Adipocyte (in vitro differentiated cells): ENCODE results near the gene IRS1.

Experiments used
- DNase-seq: peaks from one replicate; pipeline ENCODE4 v3.0.0-alpha.2; 2015; ENCODE audit warnings: low read depth
- H3K27me3 ChIP-seq: replicated peaks from 2 replicates; pipeline ENCODE4 v1.7.0; 2013; ENCODE audit warnings: mild to moderate bottlenecking, low read length, moderate library complexity; ENCODE audit not compliant: control insufficient read depth, insufficient read depth
- H3K36me3 ChIP-seq: 2 replicates; pipeline ENCODE4 v1.7.0; 2013; ENCODE audit warnings: low read length, mild to moderate bottlenecking, moderate library complexity; ENCODE audit not compliant: control insufficient read depth, insufficient read depth, severe bottlenecking
- H3K4me1 ChIP-seq: 2 replicates; pipeline ENCODE4 v1.7.0; 2013; ENCODE audit warnings: mild to moderate bottlenecking, low read length, moderate library complexity; ENCODE audit not compliant: control insufficient read depth, insufficient read depth
- H3K4me3 ChIP-seq: 2 replicates; pipeline ENCODE4 v1.7.0; 2013; ENCODE audit warnings: mild to moderate bottlenecking, low read length, moderate library complexity
- H3K9ac ChIP-seq: 2 replicates; pipeline ENCODE4 v1.7.0; 2013; ENCODE audit warnings: mild to moderate bottlenecking, low read length, moderate library complexity
- H3K9me3 ChIP-seq: 2 replicates; pipeline ENCODE4 v1.7.0; 2013; ENCODE audit warnings: mild to moderate bottlenecking, low read length, moderate library complexity; ENCODE audit not compliant: control insufficient read depth

IRS1 gene

DNA sequence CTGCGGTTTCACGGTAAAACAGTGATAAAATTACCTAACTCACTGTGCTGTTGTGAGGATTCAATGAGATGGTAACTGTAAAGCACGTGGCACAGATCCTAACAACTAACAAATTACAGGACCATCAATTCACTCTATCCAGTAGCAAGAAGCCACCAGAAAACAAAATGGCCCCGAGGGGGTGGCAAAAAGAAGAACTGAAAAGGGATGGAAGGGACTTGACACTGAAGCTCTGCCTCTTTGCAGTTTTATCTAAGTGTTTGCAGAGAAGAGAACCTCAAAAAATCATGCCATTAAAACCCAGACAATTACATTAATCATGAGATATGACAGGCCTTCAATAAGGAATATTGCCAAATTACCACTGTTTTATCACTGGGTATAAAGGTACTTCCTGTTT lies 46.7 kb downstream of the IRS1 start:
- Histone ChIP-seq H3K9me3 (no peaks in the 10 kb centered on the region), H3K36me3 (peaks cover 3% of the 10 kb centered on the region), H3K9ac (no peak overlapping the region), H3K4me1 (peaks cover 18% of the 10 kb centered on the region), H3K27me3 (no peaks in the 10 kb centered on the region), H3K4me3 (no peak overlapping the region)
- DNase-seq: no peak

DNA sequence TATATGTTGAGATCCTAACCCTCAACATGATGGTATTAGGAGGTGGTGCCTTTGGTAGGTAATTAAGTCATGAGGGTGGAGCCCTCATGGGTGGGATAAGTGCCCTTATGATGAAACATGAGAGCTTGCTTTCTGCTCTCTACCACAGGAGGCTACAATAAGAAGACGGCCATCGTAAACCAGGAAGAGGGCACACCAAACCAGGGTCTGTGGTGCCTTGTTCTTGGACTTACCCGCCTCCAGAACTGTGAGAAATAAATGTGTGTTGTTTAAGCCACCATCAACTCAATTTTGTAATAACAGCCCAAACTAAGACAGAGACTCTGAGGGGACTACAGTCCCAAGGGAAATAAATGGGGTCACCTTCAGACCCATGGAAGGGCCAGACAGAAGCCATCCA lies 52.3 kb downstream of the IRS1 start:
- H3K9me3 ChIP-seq: no peaks in the 10 kb centered on the region
- H3K4me3 ChIP-seq: no peak overlapping the region
- no peaks in the 10 kb centered on the region for H3K27me3 ChIP-seq
- H3K36me3 ChIP-seq: peaks cover 9% of the 10 kb centered on the region
- H3K4me1 ChIP-seq: peaks cover 23% of the 10 kb centered on the region
- no peak for DNase-seq
- no peak overlapping the region for H3K9ac ChIP-seq

DNA sequence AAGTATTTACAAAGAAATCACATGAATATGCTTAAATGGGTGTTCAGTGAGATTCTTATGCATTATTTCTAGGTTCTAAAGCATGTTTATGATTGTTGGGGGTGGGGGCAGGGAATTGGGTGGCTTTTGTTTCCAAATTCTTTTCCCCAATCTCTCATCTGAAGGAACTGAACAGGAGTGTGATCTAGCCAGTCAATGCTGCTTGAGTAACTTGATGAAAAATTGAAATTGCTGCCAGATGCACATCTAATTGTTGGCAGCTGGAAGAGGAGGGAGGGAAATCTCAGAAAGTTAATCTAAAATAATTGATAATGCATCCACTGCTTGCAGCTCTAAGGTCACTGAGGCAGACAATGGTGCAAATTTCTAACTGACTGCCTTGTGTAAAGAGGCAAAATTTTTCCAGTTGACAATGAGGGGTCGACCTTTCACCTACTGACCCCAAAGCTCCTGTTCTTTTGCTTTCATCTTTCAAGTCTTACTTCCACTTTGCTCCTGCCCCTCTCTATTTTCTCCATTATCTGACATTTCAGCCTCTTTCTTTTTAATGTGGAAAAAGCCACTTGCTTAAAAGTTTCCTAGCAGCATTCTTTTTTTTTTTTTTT lies 53.3 kb downstream of the IRS1 start:
- peaks cover 32% of the 10 kb centered on the region for H3K4me1 ChIP-seq
- no peaks in the 10 kb centered on the region for H3K9me3 ChIP-seq
- H3K9ac ChIP-seq: no peak overlapping the region
- peaks cover 9% of the 10 kb centered on the region for H3K36me3 ChIP-seq
- H3K4me3 ChIP-seq: no peak overlapping the region
- DNase-seq: peak; percentile 35
- no peaks in the 10 kb centered on the region for H3K27me3 ChIP-seq

DNA sequence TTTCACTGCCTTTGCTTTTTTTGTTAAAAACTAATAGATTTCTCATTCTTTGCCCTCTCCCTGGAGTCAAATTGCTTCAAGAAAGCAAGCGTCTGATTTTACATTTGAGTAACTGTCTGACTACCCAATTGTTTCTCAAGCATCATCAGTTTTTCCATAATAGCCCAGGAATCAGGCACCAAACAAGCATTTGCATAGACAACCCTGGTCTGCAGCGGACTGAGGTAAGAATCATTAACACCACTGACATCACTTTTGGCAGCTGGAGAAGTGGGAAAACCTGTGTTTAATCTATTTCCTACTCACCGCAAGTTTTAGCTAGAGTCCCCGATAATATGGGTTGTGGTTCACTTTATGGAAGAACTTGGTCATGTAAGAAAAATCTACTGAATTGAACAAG lies 55.7 kb downstream of the IRS1 start:
- no peaks in the 10 kb centered on the region for H3K27me3 ChIP-seq
- H3K4me3 ChIP-seq: no peak overlapping the region
- H3K9me3 ChIP-seq: no peaks in the 10 kb centered on the region
- no peak overlapping the region for H3K9ac ChIP-seq
- H3K36me3 ChIP-seq: peaks cover 6% of the 10 kb centered on the region
- peaks cover 51% of the 10 kb centered on the region for H3K4me1 ChIP-seq
- DNase-seq: no peak

DNA sequence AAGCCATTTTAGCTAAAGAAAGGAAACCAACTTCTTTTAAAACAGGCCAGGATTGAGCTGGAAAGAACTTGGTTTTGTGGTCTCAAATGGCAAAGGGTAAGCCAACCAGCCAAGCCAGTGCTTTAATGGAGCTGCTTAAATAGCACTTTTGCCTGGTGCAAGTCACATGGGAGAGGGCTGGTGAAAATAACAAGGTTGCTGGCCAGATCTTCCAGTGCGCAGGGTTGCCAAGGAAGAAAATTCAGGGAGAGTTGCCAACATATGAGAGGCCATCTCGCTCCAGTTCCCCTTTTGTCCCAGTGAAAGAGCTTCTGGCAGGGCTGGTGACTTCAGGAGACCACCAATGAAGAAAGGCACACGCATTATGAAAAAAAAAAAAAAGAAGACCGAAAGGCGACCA lies 57.3 kb downstream of the IRS1 start:
- peak overlapping the region; percentile 45 for H3K4me3 ChIP-seq
- peak overlapping the region; percentile 37 for H3K9ac ChIP-seq
- H3K27me3 ChIP-seq: no peaks in the 10 kb centered on the region
- no peaks in the 10 kb centered on the region for H3K9me3 ChIP-seq
- no peak for DNase-seq
- peaks cover 55% of the 10 kb centered on the region for H3K4me1 ChIP-seq
- H3K36me3 ChIP-seq: peaks cover 4% of the 10 kb centered on the region

DNA sequence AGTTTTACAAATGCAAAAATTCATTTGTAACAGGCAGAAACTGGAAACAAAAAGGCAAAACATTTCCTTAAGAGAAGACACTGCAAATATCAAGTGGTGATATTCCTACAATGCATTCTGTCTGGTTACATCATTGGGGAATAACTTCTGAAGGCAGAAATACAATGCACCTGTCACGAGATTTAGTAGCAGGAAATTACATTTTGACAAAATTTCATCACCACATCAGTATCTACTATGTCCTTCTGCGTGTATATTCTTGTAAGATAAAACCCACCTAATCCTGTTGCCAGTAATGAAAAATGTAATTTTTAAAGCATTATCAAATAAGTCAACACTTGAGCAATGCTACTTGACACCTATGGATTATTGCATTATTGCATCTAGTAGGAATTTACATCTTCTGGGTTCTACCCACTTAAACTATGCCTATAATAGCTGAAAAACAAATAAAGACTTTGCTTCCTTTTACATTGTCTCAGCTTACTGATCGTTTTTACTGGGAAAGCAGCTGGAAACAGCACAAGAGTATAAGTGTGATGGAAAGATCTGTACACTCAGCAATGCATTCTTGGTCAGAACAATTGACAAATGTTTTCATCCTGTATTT lies 59.5 kb downstream of the IRS1 start:
- peaks cover 47% of the 10 kb centered on the region for H3K4me1 ChIP-seq
- H3K4me3 ChIP-seq: no peak overlapping the region
- H3K9me3 ChIP-seq: no peaks in the 10 kb centered on the region
- H3K27me3 ChIP-seq: no peaks in the 10 kb centered on the region
- DNase-seq: no peak
- H3K36me3 ChIP-seq: peaks cover 12% of the 10 kb centered on the region
- H3K9ac ChIP-seq: no peak overlapping the region

DNA sequence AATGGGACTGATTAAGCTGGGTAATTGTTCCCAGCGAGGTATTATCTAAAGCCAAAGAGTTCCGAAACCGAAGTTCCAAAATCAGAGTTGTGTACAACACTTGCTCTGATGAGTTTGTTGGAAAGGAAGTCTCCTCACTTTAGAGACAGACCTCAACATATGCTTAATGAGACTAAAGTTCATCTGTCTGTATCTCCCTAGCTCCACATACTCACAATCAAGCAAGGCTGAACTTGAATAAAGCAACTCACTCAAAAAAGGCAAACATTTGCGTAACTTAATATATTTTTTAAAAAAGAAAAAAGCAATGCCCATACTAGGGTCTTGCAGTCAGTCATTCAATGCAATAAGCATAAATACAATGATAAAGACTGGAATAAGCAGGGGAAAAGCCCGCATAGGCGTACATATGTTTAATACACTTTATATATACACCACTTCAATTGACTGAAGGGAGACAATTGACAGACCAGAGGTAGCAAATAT lies 60.0 kb downstream of the IRS1 start:
- Histone ChIP-seq H3K4me1 (peaks cover 47% of the 10 kb centered on the region), H3K9me3 (no peaks in the 10 kb centered on the region)

DNA sequence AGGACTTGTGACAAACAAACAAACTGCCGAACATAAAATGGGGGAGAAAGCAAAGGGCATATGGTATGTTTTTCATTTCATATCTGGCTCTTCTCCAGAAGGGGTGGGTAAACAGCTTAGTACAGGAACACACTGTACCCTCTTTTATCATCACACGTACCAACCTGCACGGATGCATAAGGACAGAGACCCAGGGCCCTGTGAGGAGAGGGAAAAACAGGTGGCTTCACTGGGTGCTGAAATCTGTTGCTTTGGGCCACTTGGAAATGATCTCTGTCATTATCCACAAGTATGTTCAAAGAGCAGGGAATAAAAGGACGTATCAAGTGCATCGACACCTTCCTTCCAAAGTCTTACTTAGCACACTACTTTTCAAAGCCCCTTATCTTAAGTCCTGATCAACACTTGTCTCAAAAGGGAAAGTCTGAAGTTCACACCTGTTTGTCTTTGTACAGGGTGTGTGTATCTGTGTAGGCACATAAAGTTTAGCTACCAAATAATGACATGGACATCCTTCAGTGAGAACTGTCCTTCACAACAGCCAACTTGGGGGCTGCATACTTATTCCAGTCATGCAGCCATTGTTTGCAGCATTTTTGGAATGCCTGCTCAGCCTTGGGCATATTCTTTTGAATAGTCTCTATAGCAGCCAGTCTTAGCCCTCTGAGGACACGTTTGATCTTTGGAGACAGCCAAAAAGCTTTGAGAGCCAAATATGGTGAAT lies 60.6 kb downstream of the IRS1 start:
- no peaks in the 10 kb centered on the region for H3K27me3 ChIP-seq
- peaks cover 22% of the 10 kb centered on the region for H3K36me3 ChIP-seq
- H3K9ac ChIP-seq: no peak overlapping the region
- peaks cover 47% of the 10 kb centered on the region for H3K4me1 ChIP-seq
- no peak for DNase-seq
- H3K4me3 ChIP-seq: no peak overlapping the region
- no peaks in the 10 kb centered on the region for H3K9me3 ChIP-seq

More for the DNA sequence above, 60.0 kb downstream of the IRS1 start:
- no peak for DNase-seq
- Histone ChIP-seq H3K4me3 (no peak overlapping the region), H3K36me3 (peaks cover 17% of the 10 kb centered on the region), H3K9ac (no peak overlapping the region), H3K27me3 (no peaks in the 10 kb centered on the region)

DNA sequence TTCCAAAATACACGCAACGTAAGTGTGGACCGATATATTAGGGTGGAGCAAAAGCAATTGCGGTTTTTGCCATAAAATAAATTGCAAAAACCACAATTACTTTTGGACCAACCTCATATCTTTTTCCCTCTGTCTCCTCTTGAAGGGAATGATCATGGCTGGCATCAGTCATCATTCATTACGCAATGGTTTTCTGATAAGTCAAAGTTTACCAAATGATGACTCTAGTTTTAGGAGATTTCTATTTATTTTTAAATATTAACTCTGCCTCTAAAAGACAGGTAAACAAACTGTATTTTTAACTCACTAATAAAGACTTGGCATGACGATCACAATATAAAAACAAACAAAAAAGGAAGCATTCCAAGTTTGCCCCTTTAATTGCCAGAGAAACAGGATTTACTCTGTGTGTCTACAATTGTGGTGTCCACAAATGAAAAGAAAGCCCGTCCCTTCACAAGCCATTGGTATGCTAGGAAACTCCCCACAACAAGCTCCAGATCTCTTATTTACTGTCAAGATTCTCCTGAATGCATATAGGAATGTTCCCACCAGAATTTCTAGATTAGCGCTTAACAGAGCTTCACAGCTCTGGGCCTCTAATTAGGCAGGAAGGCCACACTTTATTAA lies 61.3 kb downstream of the IRS1 start:
- H3K9me3 ChIP-seq: no peaks in the 10 kb centered on the region
- peaks cover 22% of the 10 kb centered on the region for H3K36me3 ChIP-seq

DNA sequence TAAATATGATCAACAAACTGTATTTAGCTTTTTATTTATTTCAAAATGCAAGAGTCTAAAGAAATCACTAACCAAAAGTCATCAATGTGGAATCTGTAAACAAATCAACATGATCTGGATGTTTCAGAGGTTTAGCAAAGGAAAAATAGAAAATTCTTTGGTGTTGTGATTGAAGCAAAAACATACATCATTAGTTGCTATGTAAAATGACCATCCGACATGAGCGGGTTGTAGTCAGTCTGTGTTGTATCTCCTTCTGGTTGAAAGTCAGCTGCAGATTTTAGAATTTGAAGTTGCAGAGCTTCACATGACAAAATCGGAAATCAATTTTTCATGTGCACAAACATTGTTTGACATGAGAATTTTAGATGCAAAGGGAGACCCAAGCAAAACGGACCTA lies 63.2 kb downstream of the IRS1 start:
- H3K4me1 ChIP-seq: peaks cover 24% of the 10 kb centered on the region
- no peak for DNase-seq
- H3K27me3 ChIP-seq: no peaks in the 10 kb centered on the region
- H3K36me3 ChIP-seq: peaks cover 22% of the 10 kb centered on the region
- no peak overlapping the region for H3K9ac ChIP-seq
- no peak overlapping the region for H3K4me3 ChIP-seq
- no peaks in the 10 kb centered on the region for H3K9me3 ChIP-seq

More for the DNA sequence above, 61.3 kb downstream of the IRS1 start:
- Histone ChIP-seq H3K27me3 (no peaks in the 10 kb centered on the region), H3K4me1 (peaks cover 43% of the 10 kb centered on the region), H3K9ac (no peak overlapping the region), H3K4me3 (no peak overlapping the region)
- no peak for DNase-seq

DNA sequence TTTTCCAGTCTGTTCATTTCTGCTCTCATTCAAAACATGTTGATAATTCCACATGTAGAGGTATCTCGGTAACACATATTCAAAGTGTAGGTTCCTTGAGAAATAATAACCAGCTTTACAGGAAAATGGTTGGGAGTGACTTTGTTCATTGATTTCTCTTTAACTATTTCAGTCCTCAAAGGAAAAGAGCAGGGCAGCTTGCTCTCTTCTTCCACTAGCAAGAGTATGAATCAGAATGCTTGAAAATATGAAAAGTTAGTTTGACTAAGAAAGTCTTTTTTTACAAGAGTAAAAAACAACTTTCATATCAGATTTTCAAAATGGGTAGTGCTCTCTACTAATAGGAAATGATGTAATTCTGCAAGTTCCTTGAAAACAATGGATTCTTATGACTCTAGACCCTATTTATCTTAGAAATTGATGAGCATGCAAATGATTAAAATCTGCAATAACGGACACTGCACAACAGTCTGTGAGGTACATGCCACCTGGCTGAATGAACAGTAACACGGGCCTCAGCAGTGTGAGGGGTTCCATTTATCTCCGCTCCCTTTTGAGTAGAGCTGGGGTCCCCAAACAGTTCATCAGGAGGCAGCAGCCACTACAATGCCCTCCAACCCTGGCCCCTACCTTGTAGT lies 65.6 kb downstream of the IRS1 start:
- peaks cover 22% of the 10 kb centered on the region for H3K36me3 ChIP-seq
- H3K4me1 ChIP-seq: peaks cover 6% of the 10 kb centered on the region
- H3K9me3 ChIP-seq: no peaks in the 10 kb centered on the region
- H3K9ac ChIP-seq: no peak overlapping the region
- DNase-seq: no peak
- no peak overlapping the region for H3K4me3 ChIP-seq
- H3K27me3 ChIP-seq: no peaks in the 10 kb centered on the region
